ENCODE data around the gene KLHL26.
A peak's percentile ranks its signal among the peaks of the same experiment; 100 is the strongest.

GRCh38 chr19:18672606-18673337 is 35.9 kb downstream of the KLHL26 start:
- TF ChIP-seq CTCF (IDR thresholded peaks at IDR 0.05): peak; percentile 18; the same call in 1 of the 2 replicates
- no peak for TF ChIP-seq ZFX (IDR thresholded peaks at IDR 0.05; ENCODE audit: borderline replicate concordance)
